ENCODE data around the gene RAB3D.

GRCh38 chr19:11273989-11274388 lies 65.5 kb downstream of the RAB3D start:
- TF ChIP-seq POLR2A (IDR thresholded peaks at IDR 0.05): no peak
- no peak for TF ChIP-seq CTCF (IDR thresholded peaks at IDR 0.05)

Data from vagina (tissue), 2 donors.